SK-MEL-5 (cell line): ENCODE data around the gene FRAS1. TPM values are rescaled to one million over a fixed set of nuclear protein-coding genes. Genes with fewer than 3 reads are reported as not detected.
A peak's percentile ranks its signal among the peaks of the same experiment; 100 is the strongest.
"Not testable (repeated sequence)": the region's sequence is repeated elsewhere in the genome, so short reads cannot be mapped to it uniquely, and the experiment has no call there.

ENCODE experiments used
- DNase-seq: peaks from one replicate; pipeline ENCODE4 v3.0.0-alpha.2; 2016; ENCODE audit warnings: low read depth, low spot score
- in situ Hi-C: cut with HindIII; loops from 2 replicates; pipeline ENCODE4 v1.10.0; 2016; ENCODE audit warnings: low sequenced_read_pairs, high pct_unique_total_duplicates, low pct_unique_long_range_greater_than_20kb
- total RNA-seq: library from RNA; depleted of rRNA; stranded (reverse); fragments of >200 nt; shearing (Covaris generic); gene quantifications from 2 replicates; pipeline ENCODE4 v1.2.3, GENCODE V29; 2014

FRAS1 gene
- total RNA-seq, 1 experiment from 2014 or later, result 0.24 TPM

GRCh38 chr4:78291277-78291676 is 234.2 kb downstream of the FRAS1 start:
- in situ Hi-C loops, result no loop called here
- no peak for DNase-seq

GRCh38 chr4:78292341-78292740 is 235.2 kb downstream of the FRAS1 start:
- no peak for DNase-seq
- in situ Hi-C loops, result no loop called here

GRCh38 chr4:78292856-78293255 is 235.7 kb downstream of the FRAS1 start:
- in situ Hi-C loops, result no loop called here
- DNase-seq, result no peak

GRCh38 chr4:78293348-78293747 is 236.2 kb downstream of the FRAS1 start:
- no peak for DNase-seq

GRCh38 chr4:78293821-78294301 is 236.7 kb downstream of the FRAS1 start:
- DNase-seq, result no peak
- in situ Hi-C loops, result no loop called here

More at GRCh38 chr4:78293348-78293747, 236.2 kb downstream of the FRAS1 start:
- in situ Hi-C loops, result no loop called here

GRCh38 chr4:78296261-78296660 is 239.1 kb downstream of the FRAS1 start:
- no peak for DNase-seq
- in situ Hi-C loops, result no loop called here

- in situ Hi-C loops, result no loop called here
- no peak for DNase-seq
Measured at GRCh38 chr4:78297116-78297800, 240.1 kb downstream of the FRAS1 start.

- no peak for DNase-seq
- in situ Hi-C loops, result no loop called here
Measured at GRCh38 chr4:78298618-78299017, 241.5 kb downstream of the FRAS1 start.

GRCh38 chr4:78299565-78299972 is 242.4 kb downstream of the FRAS1 start:
- no peak for DNase-seq
- in situ Hi-C loops, result no loop called here

GRCh38 chr4:78307263-78307662 is 250.1 kb downstream of the FRAS1 start:
- DNase-seq, in situ Hi-C loops: not testable (repeated sequence)

- DNase-seq, result no peak
- in situ Hi-C loops, result no loop called here
Measured at GRCh38 chr4:78308517-78308916, 251.4 kb downstream of the FRAS1 start.

GRCh38 chr4:78309352-78309751 is 252.2 kb downstream of the FRAS1 start:
- in situ Hi-C loops, result no loop called here
- DNase-seq, result no peak

- DNase-seq, result no peak
- in situ Hi-C loops, result no loop called here
Measured at GRCh38 chr4:78310007-78310739, 253.1 kb downstream of the FRAS1 start.

GRCh38 chr4:78310740-78311115 is 253.6 kb downstream of the FRAS1 start:
- in situ Hi-C loops, result no loop called here

GRCh38 chr4:78311306-78311705 is 254.2 kb downstream of the FRAS1 start:
- peak; percentile 14 for DNase-seq
- in situ Hi-C loops, result no loop called here

More at GRCh38 chr4:78310740-78311115, 253.6 kb downstream of the FRAS1 start:
- no peak for DNase-seq

- no peak for DNase-seq
- in situ Hi-C loops, result no loop called here
Measured at GRCh38 chr4:78312989-78313753, 256.0 kb downstream of the FRAS1 start.

GRCh38 chr4:78313754-78314120 is 256.6 kb downstream of the FRAS1 start:
- in situ Hi-C loops, result no loop called here
- no peak for DNase-seq

GRCh38 chr4:78318126-78318525 is 261.0 kb downstream of the FRAS1 start:
- in situ Hi-C loops, result no loop called here
- DNase-seq, result no peak
